ENCODE measurements around the gene EPHA7.

Gene EPHA7

GRCh38 chr6:93419304-93420162 is at the start of gene EPHA7:
Gene EPHA7, minus strand, starts transcription at chr6:93419559. Its CDS starts 218 bp downstream, at chr6:93419341.
- DNase-seq (ENCODE audit: low read depth), result no peak

- no peak for DNase-seq (ENCODE audit: low read depth)
Observed at GRCh38 chr6:93468291-93468690, 48.9 kb upstream of the EPHA7 start.

- DNase-seq (ENCODE audit: low read depth), result no peak
Observed at GRCh38 chr6:93454533-93454932, 35.2 kb upstream of the EPHA7 start.

DNA sequence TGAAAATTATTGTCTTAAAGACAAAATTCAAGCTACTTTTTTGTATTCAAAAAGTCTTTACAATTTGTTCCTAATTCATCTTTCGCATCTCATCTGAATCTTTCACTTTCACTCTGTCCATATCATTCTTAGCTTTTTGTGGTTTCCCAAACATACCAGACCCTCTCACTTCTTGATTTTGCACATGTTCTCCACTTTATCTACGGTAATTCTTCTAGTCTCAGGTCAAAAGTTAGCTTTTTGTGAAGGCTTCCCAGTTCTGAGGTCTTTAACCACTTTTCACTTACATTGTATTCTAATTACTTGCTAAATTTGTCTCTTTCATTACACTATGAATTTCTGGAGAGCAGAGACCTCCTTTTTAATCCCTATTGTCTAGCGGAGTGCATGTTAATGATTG is 34.6 kb upstream of the EPHA7 start:
- DNase-seq (ENCODE audit: low read depth), result no peak

GRCh38 chr6:93447874-93448273 is 28.5 kb upstream of the EPHA7 start:
- DNase-seq (ENCODE audit: low read depth), result no peak

DNA sequence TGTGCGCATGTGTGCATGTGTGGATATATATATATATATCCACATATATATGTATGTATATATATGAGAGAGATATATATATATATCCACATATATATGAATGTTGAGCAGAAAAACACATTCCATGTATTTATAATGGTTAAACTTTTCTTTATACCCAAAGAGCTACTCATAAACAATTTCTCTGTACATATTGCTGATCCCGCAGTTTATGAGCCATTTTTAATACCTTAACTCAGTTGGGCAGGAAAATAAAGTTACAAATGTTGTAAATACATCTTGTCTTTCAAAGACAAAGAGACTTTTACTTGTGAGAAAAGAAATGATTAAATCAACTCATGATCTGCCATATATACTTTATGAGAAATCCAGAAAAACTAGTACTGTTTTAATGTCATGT is 18.1 kb upstream of the EPHA7 start:
- no peak for DNase-seq (ENCODE audit: low read depth)

GRCh38 chr6:93433592-93433991 is 14.2 kb upstream of the EPHA7 start:
- DNase-seq (ENCODE audit: low read depth), result no peak

- DNase-seq (ENCODE audit: low read depth), result no peak
Observed at GRCh38 chr6:93424303-93425064, 5.1 kb upstream of the EPHA7 start.

GRCh38 chr6:93423542-93423941 is 4.2 kb upstream of the EPHA7 start:
- DNase-seq (ENCODE audit: low read depth), result no peak

DNA sequence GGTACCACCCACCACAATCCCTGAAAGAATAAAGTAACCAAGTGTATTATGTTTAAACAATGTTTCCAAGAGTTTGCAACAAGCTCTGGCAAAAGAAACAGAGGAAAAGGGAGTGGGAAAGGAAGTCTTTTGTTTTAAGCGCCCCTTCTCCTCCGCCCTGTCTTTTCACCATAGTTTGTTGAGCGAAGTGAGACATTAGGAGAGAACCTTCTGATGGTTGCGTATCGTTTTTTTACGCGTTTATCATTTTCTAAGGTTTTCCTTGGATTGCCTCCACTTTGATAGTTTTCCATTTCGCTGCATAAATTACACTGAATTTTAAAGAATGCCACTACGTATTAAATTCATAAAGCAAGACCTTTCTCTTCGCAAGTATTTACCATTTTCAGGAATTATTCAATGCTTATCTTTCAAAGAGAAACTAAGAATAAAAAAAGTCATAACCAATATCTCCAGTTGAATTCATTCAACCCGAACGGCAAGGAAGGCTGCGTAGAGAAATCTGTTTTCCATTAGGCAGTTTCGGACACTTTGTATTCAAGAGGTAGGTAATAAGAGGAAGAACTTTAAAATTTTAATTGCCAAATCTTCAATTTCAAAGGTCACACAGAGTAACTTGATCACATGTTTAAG is 920 bp upstream of the EPHA7 start:
- DNase-seq (ENCODE audit: low read depth), result no peak

GRCh38 chr6:93418408-93419303 is 703 bp downstream of the EPHA7 start:
- DNase-seq (ENCODE audit: low read depth), result no peak

- DNase-seq (ENCODE audit: low read depth), result no peak
Observed at GRCh38 chr6:93418033-93418407, 1.3 kb downstream of the EPHA7 start.

- DNase-seq (ENCODE audit: low read depth), result no peak
Observed at GRCh38 chr6:93417421-93418013, 1.8 kb downstream of the EPHA7 start.

DNA sequence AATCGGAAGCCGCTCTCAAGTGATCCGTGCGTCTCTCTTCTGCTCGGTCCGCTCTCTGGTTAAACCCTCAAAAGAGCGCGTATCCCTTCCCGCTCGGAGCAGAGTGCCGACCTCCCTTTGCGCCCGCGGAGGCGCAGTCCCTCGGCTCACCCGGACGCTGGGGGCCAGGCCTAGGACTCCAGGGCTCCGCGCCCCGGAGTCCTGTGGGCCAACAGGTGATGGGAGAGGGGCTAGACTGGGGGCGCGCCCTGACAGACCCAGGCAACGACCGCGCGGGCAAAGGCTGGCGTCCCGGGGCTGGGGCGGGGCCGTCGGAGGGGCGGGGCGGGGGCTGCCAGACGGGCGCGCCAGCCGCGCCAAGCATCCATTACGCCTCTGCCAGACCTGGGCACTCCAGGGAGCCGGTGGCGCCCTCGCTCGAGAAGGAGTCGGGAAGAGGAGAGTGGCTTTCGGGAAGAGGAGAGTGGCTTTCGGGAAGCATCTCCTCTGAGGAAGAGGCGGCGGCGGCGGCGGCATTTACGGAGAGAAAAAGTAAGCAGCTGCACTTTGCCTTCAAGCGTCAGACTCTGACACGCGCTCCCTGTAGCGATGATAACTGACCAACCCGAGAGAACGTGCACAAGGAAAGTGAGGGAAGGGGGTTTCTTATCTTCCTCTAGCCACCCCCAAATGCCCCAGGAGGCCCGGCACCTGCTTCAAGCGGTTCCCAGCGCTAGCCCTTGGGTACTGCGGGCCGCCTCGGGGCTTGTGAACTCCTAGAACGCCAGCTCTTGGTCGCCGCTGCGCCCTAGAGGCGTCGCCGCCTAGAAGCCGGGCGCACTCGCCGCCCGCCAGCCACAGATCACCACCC is 2.6 kb downstream of the EPHA7 start:
- DNase-seq (ENCODE audit: low read depth), result no peak

DNA sequence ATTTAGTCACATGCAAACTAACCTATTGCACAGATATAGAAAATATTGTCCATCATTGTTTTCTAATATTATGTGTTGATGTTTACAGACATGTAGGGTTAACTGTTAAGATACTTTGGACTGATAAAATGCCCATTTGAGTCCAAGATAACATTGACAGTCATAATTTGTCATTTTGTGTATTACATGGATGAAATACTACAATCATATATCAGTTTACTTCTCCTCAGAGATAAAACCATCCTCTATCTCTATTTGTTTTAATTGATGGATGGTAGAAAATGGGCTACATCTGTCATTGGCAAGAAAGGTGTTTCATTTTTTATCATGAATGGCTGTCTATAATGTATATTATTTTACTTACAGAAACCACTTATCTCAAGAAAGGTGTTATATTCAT is 6.2 kb downstream of the EPHA7 start:
- no peak for DNase-seq (ENCODE audit: low read depth)

DNA sequence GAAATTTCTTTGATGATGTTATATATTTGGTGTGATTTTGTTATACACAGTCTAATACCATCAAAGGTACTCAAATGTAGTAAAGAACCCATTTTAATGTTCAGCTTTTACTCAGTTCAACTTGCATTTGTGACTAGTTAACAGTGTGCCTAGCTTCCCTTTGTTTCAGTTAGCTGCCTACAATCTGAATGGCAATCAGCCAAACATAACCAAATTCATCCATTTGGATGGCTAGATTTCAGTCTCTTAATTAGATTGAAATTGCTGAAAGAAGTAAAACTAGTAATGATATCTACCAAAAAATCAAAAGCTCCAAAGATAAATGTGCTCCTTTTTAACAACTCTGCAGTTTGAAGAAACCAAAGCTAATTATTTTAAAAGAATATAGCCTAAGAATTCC is 6.9 kb downstream of the EPHA7 start:
- no peak for DNase-seq (ENCODE audit: low read depth)

GRCh38 chr6:93407186-93407585 is 12.2 kb downstream of the EPHA7 start:
- DNase-seq (ENCODE audit: low read depth), result no peak

- no peak for DNase-seq (ENCODE audit: low read depth)
Observed at GRCh38 chr6:93403390-93403789, 16.0 kb downstream of the EPHA7 start.

- no peak for DNase-seq (ENCODE audit: low read depth)
Observed at GRCh38 chr6:93398723-93399122, 20.6 kb downstream of the EPHA7 start.

DNA sequence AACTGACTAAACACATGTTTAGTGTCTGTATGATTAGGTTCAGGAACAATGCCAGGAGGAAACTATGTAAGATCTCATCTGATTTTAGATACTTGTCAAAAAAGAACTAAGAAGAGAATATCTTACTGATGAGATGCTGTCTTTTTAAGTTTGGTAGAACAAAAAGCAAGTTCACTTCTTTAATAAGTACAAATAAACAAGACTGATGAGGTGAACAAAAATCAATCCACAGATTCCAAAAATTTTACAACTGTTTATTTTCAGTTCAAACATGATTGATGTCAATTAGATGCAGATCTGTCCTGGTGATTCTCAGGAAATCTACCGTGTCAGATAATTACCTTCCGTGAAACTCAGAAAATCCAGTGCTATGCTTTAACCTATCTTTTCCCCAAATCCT is 24.9 kb downstream of the EPHA7 start:
- DNase-seq (ENCODE audit: low read depth), result no peak
